Measurements from ENCODE around the gene FNDC1. TPM values are rescaled to one million over a fixed set of nuclear protein-coding genes. Genes with fewer than 3 reads are reported as not detected.

The FNDC1 gene
- total and polyA plus RNA-seq, 4 donors, result 0.38 to 2.5 (median 1.1) TPM

- WGBS, 2 donors, result 93 to 98% methylated on average over 12 to 26 of the region's 26 CpGs
- Histone ChIP-seq H3K36me3 (ENCODE audit: control insufficient read depth in 1 of 2, insufficient read depth in 2 of 2, low read length in 1 of 2) (no peaks in the 10 kb centered on the region), H3K4me1 (ENCODE audit: control insufficient read depth in 1 of 2, insufficient read depth in 2 of 2, low read length in 2 of 2) (peaks cover 0 to 6% of the 10 kb centered on the region in 2 donors), H3K27me3 (ENCODE audit: control insufficient read depth in 1 of 2, insufficient read depth in 2 of 2, low read length in 1 of 2) (no peaks in the 10 kb centered on the region), H3K4me3 (ENCODE audit: low read length in 2 of 2) (no peak overlapping the region), H3K9me3 (ENCODE audit: control insufficient read depth, low read length) (no peaks in the 10 kb centered on the region), H3K27ac (ENCODE audit: low read depth in 1 of 2, low read length in 2 of 2) (no peak overlapping the region)
- ATAC-seq (ENCODE audit: low FRiP score) (no peak), DNase-seq (no peak)
- intact Hi-C loops (cut with DNase I), result no loop called here
These were observed 146.4 kb downstream of the FNDC1 start for GRCh38 chr6:159315562-159315961.

DNA sequence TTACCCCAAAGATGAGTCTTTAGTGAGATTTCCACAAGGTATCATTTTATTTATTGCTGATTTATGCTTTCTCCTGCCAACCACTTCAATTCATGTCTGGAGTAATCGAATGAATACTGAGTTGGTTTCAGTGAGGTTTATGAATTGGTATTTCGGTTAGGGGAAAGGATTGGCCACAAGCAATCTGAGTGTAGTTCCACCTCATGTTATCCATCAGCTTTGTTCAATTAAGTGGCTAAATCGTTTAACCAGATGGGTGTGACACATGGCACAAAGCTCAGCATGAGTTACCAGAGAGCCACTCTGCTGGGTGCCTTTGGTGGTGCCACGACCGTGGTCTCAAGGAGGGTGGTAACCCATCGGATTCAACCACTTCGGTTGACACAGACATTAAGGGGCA, 148.2 kb downstream of the FNDC1 start:
- intact Hi-C loops (cut with DNase I), result no loop called here
- WGBS, 2 donors, result 95 to 96% methylated on average over 7 of the region's 7 CpGs

DNA sequence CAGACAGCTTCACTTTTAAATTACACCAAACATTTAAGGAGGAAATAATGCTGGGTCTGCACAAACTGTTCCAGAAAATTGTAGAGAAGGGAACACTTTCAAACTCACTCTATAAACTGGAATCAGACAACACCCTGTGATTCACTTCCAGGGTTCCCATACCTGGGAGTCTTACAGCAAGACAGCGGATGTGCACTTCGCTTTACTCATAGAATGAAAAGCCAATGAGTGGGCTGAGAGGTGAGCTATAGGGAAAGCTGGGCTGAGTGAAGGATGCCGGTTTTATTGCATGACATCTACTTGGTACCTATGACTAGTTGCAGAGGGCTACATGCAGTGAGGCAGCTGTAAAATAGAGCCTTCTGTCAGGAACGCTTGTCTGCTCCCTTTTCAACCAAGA, 152.1 kb downstream of the FNDC1 start:
- intact Hi-C loops (cut with DNase I), result no loop called here
- Histone ChIP-seq H3K4me1 (ENCODE audit: control insufficient read depth in 1 of 2, insufficient read depth in 2 of 2, low read length in 2 of 2) (no peaks in the 10 kb centered on the region), H3K27me3 (ENCODE audit: control insufficient read depth in 1 of 2, insufficient read depth in 2 of 2, low read length in 1 of 2) (no peaks in the 10 kb centered on the region), H3K9me3 (ENCODE audit: control insufficient read depth, low read length) (no peaks in the 10 kb centered on the region), H3K4me3 (ENCODE audit: low read length in 2 of 2) (no peak overlapping the region), H3K36me3 (ENCODE audit: control insufficient read depth in 1 of 2, insufficient read depth in 2 of 2, low read length in 1 of 2) (no peaks in the 10 kb centered on the region), H3K27ac (ENCODE audit: low read depth in 1 of 2, low read length in 2 of 2) (no peak overlapping the region)
- no peak for ATAC-seq (ENCODE audit: low FRiP score)
- 94 to 96% methylated on average over 4 of the region's 4 CpGs for WGBS, 2 donors
- DNase-seq, result no peak

More for the DNA sequence above, 148.2 kb downstream of the FNDC1 start:
- no peak overlapping the region for H3K4me3 ChIP-seq (ENCODE audit: low read length in 2 of 2)
- no peaks in the 10 kb centered on the region for H3K9me3 ChIP-seq (ENCODE audit: control insufficient read depth, low read length)
- ATAC-seq (ENCODE audit: low FRiP score), result no peak
- no peaks in the 10 kb centered on the region for H3K4me1 ChIP-seq (ENCODE audit: control insufficient read depth in 1 of 2, insufficient read depth in 2 of 2, low read length in 2 of 2)
- no peak for DNase-seq
- no peaks in the 10 kb centered on the region for H3K27me3 ChIP-seq (ENCODE audit: control insufficient read depth in 1 of 2, insufficient read depth in 2 of 2, low read length in 1 of 2)
- H3K27ac ChIP-seq (ENCODE audit: low read depth in 1 of 2, low read length in 2 of 2), result no peak overlapping the region
- H3K36me3 ChIP-seq (ENCODE audit: control insufficient read depth in 1 of 2, insufficient read depth in 2 of 2, low read length in 1 of 2), result no peaks in the 10 kb centered on the region

Other genes with a start within 250 kb of the FNDC1 start
- gene RSPH3, start 169.2 kb upstream of the FNDC1 start, total RNA-seq, result 1 to 10 TPM; 4.9 to 8.1 TPM
- 1 to 10 TPM; 2.7 to 4.6 TPM for gene RSPH3, start 169.2 kb upstream of the FNDC1 start, polyA plus RNA-seq
- gene TAGAP, start 124.4 kb upstream of the FNDC1 start, total RNA-seq, result 1 to 10 TPM; 5.1 to 5.8 TPM
- 1 to 10 TPM in 1 of 2 donors, under 1 TPM in 1; 0.23 to 2.5 TPM for gene TAGAP, start 124.4 kb upstream of the FNDC1 start, polyA plus RNA-seq